Neural progenitor cell (in vitro differentiated cells): Measurements from ENCODE around the gene SMARCA4. TPM values are rescaled to one million over a fixed set of nuclear protein-coding genes. Genes with fewer than 3 reads are reported as not detected.

ENCODE experiments used
- DNase-seq: peaks from one replicate; pipeline ENCODE4 v3.0.0-alpha.2; 2016; ENCODE audit warnings: low spot score
- H2AFZ ChIP-seq: fragments of 200-600 bp; sonication (generic); replicated peaks from 2 replicates; pipeline ENCODE4 v1.6.1; 2016; ENCODE audit warnings: antibody characterized with exemption
- H3F3A ChIP-seq: fragments of 200-600 bp; sonication (generic); 2 replicates; pipeline ENCODE4 v1.6.1; 2016; ENCODE audit warnings: antibody characterized with exemption, low read depth
- H3K27ac ChIP-seq: fragments of 200-600 bp; sonication (generic); 2 replicates; pipeline ENCODE4 v1.5.1; 2016; ENCODE audit warnings: mild to moderate bottlenecking
- H3K27me3 ChIP-seq: fragments of 200-600 bp; sonication (generic); 2 replicates; pipeline ENCODE4 v1.6.1; 2016; ENCODE audit warnings: mild to moderate bottlenecking, moderate library complexity
- H3K36me3 ChIP-seq: fragments of 200-600 bp; sonication (generic); 2 replicates; pipeline ENCODE4 v1.5.1; 2016
- H3K4me1 ChIP-seq: fragments of 200-600 bp; sonication (generic); 2 replicates; pipeline ENCODE4 v1.6.1; 2016; ENCODE audit warnings: mixed run types
- H3K4me2 ChIP-seq: fragments of 200-600 bp; sonication (generic); 2 replicates; pipeline ENCODE4 v1.6.1; 2016
- H3K4me3 ChIP-seq: fragments of 200-600 bp; sonication (generic); 2 replicates; pipeline ENCODE4 v1.5.1; 2016
- H3K79me2 ChIP-seq: fragments of 200-600 bp; sonication (generic); 2 replicates; pipeline ENCODE4 v1.6.1; 2016; ENCODE audit warnings: low read depth
- H3K9ac ChIP-seq: fragments of 200-600 bp; sonication (generic); 2 replicates; pipeline ENCODE4 v1.6.1; 2016
- H3K9me3 ChIP-seq: fragments of 200-600 bp; sonication (generic); 2 replicates; pipeline ENCODE4 v1.5.1; 2016; ENCODE audit warnings: low read depth
- H4K20me1 ChIP-seq: fragments of 200-600 bp; sonication (generic); 2 replicates; pipeline ENCODE4 v1.6.1; 2016; ENCODE audit warnings: low read depth
- H3K27ac Mint-ChIP-seq: 3 replicates; pipeline ENCODE4 v1.8.0; 2021; ENCODE audit warnings: mixed read lengths
- H3K27me3 Mint-ChIP-seq: 2 replicates; pipeline ENCODE4 v1.8.0; 2022; ENCODE audit warnings: low read depth, mild to moderate bottlenecking, inconsistent platforms, moderate library complexity, mixed read lengths; ENCODE audit not compliant: insufficient read depth
- H3K36me3 Mint-ChIP-seq: 3 replicates; pipeline ENCODE4 v1.8.0; 2021; ENCODE audit warnings: mixed read lengths
- H3K4me1 Mint-ChIP-seq: 3 replicates; pipeline ENCODE4 v1.8.0; 2021; ENCODE audit warnings: mixed read lengths
- H3K4me3 Mint-ChIP-seq: 3 replicates; pipeline ENCODE4 v1.8.0; 2021; ENCODE audit warnings: mild to moderate bottlenecking, moderate library complexity, mixed read lengths
- H3K9me3 Mint-ChIP-seq: 3 replicates; pipeline ENCODE4 v1.8.0; 2020; ENCODE audit warnings: mixed read lengths
- EZH2 ChIP-seq: fragments of 200-600 bp; sonication (generic); IDR thresholded peaks from 2 replicates; pipeline ENCODE4 v1.6.1; 2017; ENCODE audit warnings: antibody characterized with exemption, mild to moderate bottlenecking, moderate library complexity
- EZH2phosphoT487 ChIP-seq: fragments of 200-600 bp; sonication (generic); IDR thresholded peaks from 2 replicates; pipeline ENCODE4 v1.6.1; 2017; ENCODE audit warnings: antibody characterized with exemption
- total RNA-seq: library from RNA; depleted of rRNA; stranded (reverse); fragments of >200 nt; gene quantifications from 2 replicates; pipeline ENCODE4 v1.2.3, GENCODE V29; 2015; ENCODE audit warnings: low replicate concordance
- TF ChIP-seq, protein P1 (sequence below): fragments of 200-600 bp; sonication (generic); IDR thresholded peaks from 2 replicates; pipeline ENCODE4 v1.5.1; 2017; ENCODE audit warnings: antibody characterized with exemption, mild to moderate bottlenecking

SMARCA4 gene
- total RNA-seq, 1 donor from 2014 or later = 169 TPM

DNA sequence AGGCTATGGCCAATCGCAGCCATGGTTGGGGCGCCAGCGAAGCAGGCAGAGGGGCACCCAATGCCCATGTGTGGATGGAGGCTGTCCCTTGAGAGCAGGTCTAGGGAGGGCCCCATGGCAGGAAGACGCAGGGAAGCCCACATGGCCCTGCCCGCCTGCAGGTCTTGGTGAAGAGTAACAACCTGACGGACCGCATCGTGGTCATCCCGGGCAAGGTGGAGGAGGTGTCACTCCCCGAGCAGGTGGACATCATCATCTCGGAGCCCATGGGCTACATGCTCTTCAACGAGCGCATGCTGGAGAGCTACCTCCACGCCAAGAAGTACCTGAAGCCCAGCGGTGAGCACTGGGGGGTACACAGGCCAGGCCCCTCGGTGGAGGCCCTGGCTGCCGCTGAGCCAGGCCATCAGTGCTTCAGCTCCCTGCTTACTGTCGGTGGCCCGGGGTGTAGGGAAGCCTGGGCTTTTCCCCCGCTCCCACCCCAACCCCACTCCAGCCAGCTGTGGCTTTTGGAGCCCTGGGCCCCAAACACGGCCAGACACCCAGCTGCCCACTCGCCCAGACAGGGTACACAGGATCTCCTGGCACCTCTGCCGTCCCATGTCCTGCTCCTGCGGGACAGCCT lies 47.0 kb upstream of the SMARCA4 start:
- Histone ChIP-seq H3K4me1 (no peaks in the 10 kb centered on the region), H3K4me2 (no peak overlapping the region), H3K4me3 (no peak overlapping the region), H4K20me1 (no peaks in the 10 kb centered on the region), H3F3A (peaks cover 3% of the 10 kb centered on the region), H3K36me3 (no peaks in the 10 kb centered on the region), H3K9ac (no peak overlapping the region), H3K79me2 (no peaks in the 10 kb centered on the region), H2AFZ (no peak overlapping the region), H3K9me3 (no peaks in the 10 kb centered on the region), H3K27ac (no peak overlapping the region), H3K27me3 (no peaks in the 10 kb centered on the region)
- H3K9me3 Mint-ChIP-seq = no peaks in the 10 kb centered on the region
- no peak for DNase-seq
- H3K27ac Mint-ChIP-seq = no peak overlapping the region
- H3K27me3 Mint-ChIP-seq = peaks cover 2% of the 10 kb centered on the region
- TF ChIP-seq, protein P1, sequence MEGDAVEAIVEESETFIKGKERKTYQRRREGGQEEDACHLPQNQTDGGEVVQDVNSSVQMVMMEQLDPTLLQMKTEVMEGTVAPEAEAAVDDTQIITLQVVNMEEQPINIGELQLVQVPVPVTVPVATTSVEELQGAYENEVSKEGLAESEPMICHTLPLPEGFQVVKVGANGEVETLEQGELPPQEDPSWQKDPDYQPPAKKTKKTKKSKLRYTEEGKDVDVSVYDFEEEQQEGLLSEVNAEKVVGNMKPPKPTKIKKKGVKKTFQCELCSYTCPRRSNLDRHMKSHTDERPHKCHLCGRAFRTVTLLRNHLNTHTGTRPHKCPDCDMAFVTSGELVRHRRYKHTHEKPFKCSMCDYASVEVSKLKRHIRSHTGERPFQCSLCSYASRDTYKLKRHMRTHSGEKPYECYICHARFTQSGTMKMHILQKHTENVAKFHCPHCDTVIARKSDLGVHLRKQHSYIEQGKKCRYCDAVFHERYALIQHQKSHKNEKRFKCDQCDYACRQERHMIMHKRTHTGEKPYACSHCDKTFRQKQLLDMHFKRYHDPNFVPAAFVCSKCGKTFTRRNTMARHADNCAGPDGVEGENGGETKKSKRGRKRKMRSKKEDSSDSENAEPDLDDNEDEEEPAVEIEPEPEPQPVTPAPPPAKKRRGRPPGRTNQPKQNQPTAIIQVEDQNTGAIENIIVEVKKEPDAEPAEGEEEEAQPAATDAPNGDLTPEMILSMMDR = no peak
- no peak for TF ChIP-seq EZH2
- no peak for TF ChIP-seq EZH2phosphoT487
- H3K4me1 Mint-ChIP-seq = no peaks in the 10 kb centered on the region
- no peak overlapping the region for H3K4me3 Mint-ChIP-seq
- peaks cover 6% of the 10 kb centered on the region for H3K36me3 Mint-ChIP-seq

DNA sequence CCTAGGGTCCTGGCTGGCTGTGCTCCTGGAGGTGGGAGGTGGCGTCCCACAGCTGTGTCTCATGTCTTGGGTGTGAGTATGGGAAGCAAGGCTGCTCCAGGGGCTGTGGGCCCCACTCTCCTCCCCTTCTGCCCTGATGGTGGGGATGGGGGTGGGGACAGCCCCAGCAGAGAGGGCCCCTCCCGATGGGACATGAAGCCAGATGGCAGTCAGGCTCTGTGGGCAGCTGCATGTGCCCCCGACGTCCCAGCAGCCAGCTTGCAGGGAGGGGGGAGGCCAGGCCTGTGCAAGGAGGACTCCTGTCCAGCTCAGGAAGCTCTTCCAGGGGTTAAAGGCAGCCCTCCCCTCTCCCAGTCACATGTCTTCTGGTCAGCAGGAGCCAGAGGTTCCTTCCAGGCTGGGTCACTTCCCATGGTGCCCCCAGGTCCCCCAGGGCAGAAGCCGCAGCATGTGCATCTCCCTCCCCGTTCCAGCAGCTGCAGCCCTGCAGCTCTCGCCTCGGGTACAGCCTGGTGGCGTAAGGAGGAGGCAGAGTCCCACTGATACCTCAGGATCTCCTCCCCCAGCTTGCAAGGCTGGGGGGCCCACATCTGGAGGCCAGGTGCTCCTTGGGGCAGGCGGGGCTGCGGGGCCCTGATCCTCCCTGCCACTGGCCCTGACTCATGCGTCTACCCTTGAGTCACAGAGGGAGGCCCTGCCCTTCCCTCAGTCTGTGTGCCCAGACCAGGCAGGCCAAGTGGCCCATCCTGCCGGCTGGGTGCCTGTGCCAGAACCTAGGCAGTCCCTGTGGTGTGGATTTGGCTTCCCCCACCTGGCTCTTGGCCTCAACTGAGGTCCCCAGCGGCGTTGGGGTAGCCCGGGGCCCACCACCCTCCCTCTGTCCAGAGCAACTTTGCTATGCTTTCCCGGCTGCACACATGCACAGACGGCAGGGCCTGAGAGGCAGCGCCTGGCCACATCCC lies 45.4 kb upstream of the SMARCA4 start:
- Histone ChIP-seq H3K4me1 (no peaks in the 10 kb centered on the region), H3K4me3 (no peak overlapping the region), H3K9ac (no peak overlapping the region), H3K27me3 (no peaks in the 10 kb centered on the region), H3K4me2 (no peak overlapping the region), H4K20me1 (no peaks in the 10 kb centered on the region), H3K79me2 (no peaks in the 10 kb centered on the region), H3K9me3 (no peaks in the 10 kb centered on the region), H3F3A (peaks cover 4% of the 10 kb centered on the region), H2AFZ (no peak overlapping the region), H3K36me3 (no peaks in the 10 kb centered on the region), H3K27ac (no peak overlapping the region)
- no peaks in the 10 kb centered on the region for H3K4me1 Mint-ChIP-seq
- no peak for TF ChIP-seq EZH2phosphoT487
- TF ChIP-seq EZH2 = no peak
- TF ChIP-seq, protein P1 = no peak
- DNase-seq = no peak
- H3K4me3 Mint-ChIP-seq = no peak overlapping the region
- no peaks in the 10 kb centered on the region for H3K9me3 Mint-ChIP-seq
- H3K27me3 Mint-ChIP-seq = peaks cover 2% of the 10 kb centered on the region
- H3K27ac Mint-ChIP-seq = no peak overlapping the region
- peaks cover 6% of the 10 kb centered on the region for H3K36me3 Mint-ChIP-seq

DNA sequence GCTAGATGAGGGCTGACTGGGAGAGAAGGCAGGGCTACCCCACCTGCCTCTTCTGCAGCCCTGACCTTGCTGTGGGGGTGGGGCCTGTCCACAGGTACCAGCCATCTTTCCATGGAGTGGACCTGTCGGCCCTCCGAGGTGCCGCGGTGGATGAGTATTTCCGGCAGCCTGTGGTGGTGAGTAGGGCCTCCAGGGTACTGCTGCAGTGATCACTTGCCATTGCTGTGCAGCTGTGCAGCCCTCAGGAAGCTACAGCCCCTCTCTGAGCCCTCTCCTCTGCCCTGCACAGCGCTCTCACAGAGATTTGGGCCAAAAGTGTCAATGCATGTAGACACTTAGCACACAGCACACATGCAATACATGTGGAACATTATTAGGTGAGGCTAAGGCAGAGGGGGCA lies 44.2 kb upstream of the SMARCA4 start:
- Mint-ChIP-seq H3K4me1 (no peaks in the 10 kb centered on the region), H3K9me3 (no peaks in the 10 kb centered on the region), H3K27me3 (peaks cover 2% of the 10 kb centered on the region), H3K36me3 (peaks cover 6% of the 10 kb centered on the region), H3K27ac (no peak overlapping the region), H3K4me3 (no peak overlapping the region)
- Histone ChIP-seq H3F3A (peaks cover 4% of the 10 kb centered on the region), H3K36me3 (no peaks in the 10 kb centered on the region), H3K79me2 (no peaks in the 10 kb centered on the region), H3K27me3 (no peaks in the 10 kb centered on the region), H4K20me1 (no peaks in the 10 kb centered on the region), H3K4me1 (no peaks in the 10 kb centered on the region), H3K27ac (no peak overlapping the region), H3K4me3 (no peak overlapping the region), H3K9me3 (no peaks in the 10 kb centered on the region), H3K4me2 (no peak overlapping the region), H3K9ac (no peak overlapping the region), H2AFZ (no peak overlapping the region)
- DNase-seq = no peak
- TF ChIP-seq EZH2 = no peak
- TF ChIP-seq, protein P1 = no peak
- no peak for TF ChIP-seq EZH2phosphoT487
